ENCODE results near the gene FAM162B.
"Not testable (repeated sequence)": the region's sequence is repeated elsewhere in the genome, so short reads cannot be mapped to it uniquely, and the experiment has no call there.

Gene FAM162B

DNA sequence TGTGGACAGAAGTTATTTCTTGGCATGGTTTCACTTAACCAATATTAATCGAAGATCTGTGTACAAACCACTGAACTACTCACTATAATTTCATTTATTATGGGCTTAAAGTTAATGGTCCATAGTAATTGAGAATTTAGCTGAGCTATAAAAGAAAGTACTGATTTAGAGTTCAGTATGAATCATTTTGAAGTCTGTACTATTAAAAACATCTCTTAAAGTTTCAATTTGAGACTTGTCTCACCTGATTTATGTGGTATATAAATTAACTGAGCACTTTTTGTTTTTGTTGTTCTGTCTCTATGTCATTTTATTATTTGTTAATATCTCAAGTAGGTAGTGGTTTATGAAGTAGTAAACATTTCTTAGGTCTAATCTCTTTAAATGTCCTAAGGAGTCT lies 59.6 kb downstream of the FAM162B start:
- H3K4me3 ChIP-seq (ENCODE audit: low read length): no peak overlapping the region
- no peaks in the 10 kb centered on the region for H3K27me3 ChIP-seq (ENCODE audit: control insufficient read depth, insufficient read depth, low read length)
- no peaks in the 10 kb centered on the region for H3K36me3 ChIP-seq (ENCODE audit: control insufficient read depth, insufficient read depth, low read length)
- no peaks in the 10 kb centered on the region for H3K4me1 ChIP-seq (ENCODE audit: control insufficient read depth, insufficient read depth, low read length)
- H3K27ac ChIP-seq (ENCODE audit: low read depth, low read length): no peak overlapping the region
- H3K9ac ChIP-seq (ENCODE audit: low read length): no peak overlapping the region

DNA sequence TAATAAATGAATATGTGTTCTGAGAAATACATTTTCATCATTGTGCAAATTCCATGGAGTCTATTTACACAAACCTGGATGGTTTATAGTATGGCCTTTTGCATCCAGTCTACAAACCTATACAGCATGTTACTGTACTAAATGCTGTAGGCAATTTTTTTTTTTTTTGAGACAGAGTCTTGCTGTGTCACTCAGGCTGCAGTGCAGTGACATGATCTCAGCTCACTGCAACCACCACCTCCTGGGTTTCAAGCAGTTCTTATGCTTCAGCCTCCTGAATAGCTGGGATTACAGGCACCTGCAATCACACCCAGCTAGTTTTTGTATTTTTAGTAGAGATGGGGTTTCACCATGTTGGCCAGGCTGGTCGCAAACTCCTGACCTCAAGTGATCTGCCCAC lies 61.6 kb downstream of the FAM162B start:
- H3K4me1 ChIP-seq (ENCODE audit: control insufficient read depth, insufficient read depth, low read length); H3K36me3 ChIP-seq (ENCODE audit: control insufficient read depth, insufficient read depth, low read length); H3K27ac ChIP-seq (ENCODE audit: low read depth, low read length); H3K4me3 ChIP-seq (ENCODE audit: low read length); H3K9ac ChIP-seq (ENCODE audit: low read length); H3K27me3 ChIP-seq (ENCODE audit: control insufficient read depth, insufficient read depth, low read length): not testable (repeated sequence)
